SK-N-SH (cell line): ENCODE results near the gene LPCAT2. TPM values are rescaled to one million over a fixed set of nuclear protein-coding genes. Genes with fewer than 3 reads are reported as not detected.

ENCODE experiments used
- CTCF ChIA-PET: fragments of 300-600, 350-600 bp; formaldehyde crosslinking; extraction: SDS; loops from one replicate; lab custom pipeline; 2021; lab: Yijun Ruan, JAX
- POLR2A ChIA-PET: fragments of 350-600 bp; sonication (Branson Sonifier 250); formaldehyde crosslinking; extraction: SDS; loops from one replicate; lab custom pipeline; 2020; ENCODE audit warnings: antibody characterized with exemption, inconsistent platforms; lab: Yijun Ruan, JAX
- DNase-seq: peaks from one replicate; pipeline ENCODE4 v3.0.0; 2012
- H2AFZ ChIP-seq: fragments of 200-600 bp; sonication (generic); 2 replicates; pipeline ENCODE4 v1.8.1; 2016; ENCODE audit warnings: antibody characterized with exemption, mild to moderate bottlenecking, low read depth
- H3F3A ChIP-seq: fragments of 200-600 bp; sonication (generic); replicated peaks from 2 replicates; pipeline ENCODE3; 2016; ENCODE audit warnings: antibody characterized with exemption, mild to moderate bottlenecking; ENCODE audit not compliant: insufficient read depth
- H3K27ac ChIP-seq, 2 experiments: fragments of 200-500 bp in 1 of 2; fragments of 200-600 bp in 1 of 2; sonication (Bioruptor generic) in 1 of 2; sonication (generic), shearing (Covaris generic) in 1 of 2; 2 replicates each; pipeline versions ENCODE4 v1.5.1 to v1.6.1; 2014 to 2016; ENCODE audit warnings: low read depth in 2 of 2, inconsistent platforms in 1 of 2, low read length in 1 of 2, mild to moderate bottlenecking in 1 of 2, mixed read lengths in 1 of 2
- H3K27me3 ChIP-seq: fragments of 200-600 bp; sonication (generic), shearing (Covaris generic); 2 replicates; pipeline ENCODE4 v1.6.1; 2016; ENCODE audit warnings: mixed run types; ENCODE audit not compliant: insufficient read depth
- H3K36me3 ChIP-seq, 2 experiments: fragments of 200-500 bp in 1 of 2; fragments of 200-600 bp in 1 of 2; sonication (Bioruptor generic) in 1 of 2; sonication (generic) in 1 of 2; replicated peaks in 1 of 2; 2 replicates each; pipeline versions ENCODE3 to v1.5.1; 2014 to 2016; ENCODE audit warnings: low read length in 1 of 2, mild to moderate bottlenecking in 1 of 2; ENCODE audit not compliant: insufficient read depth in 2 of 2, control insufficient read depth in 1 of 2
- H3K4me1 ChIP-seq, 2 experiments: fragments of 200-500 bp in 1 of 2; fragments of 200-600 bp in 1 of 2; sonication (Bioruptor generic) in 1 of 2; sonication (generic), shearing (Covaris generic) in 1 of 2; 2 replicates each; pipeline versions ENCODE4 v1.5.1 to v1.6.1; 2014 to 2016; ENCODE audit warnings: low read depth in 1 of 2, low read length in 1 of 2, mixed run types in 1 of 2; ENCODE audit not compliant: insufficient read depth in 2 of 2, control insufficient read depth in 1 of 2
- H3K4me2 ChIP-seq: fragments of 200-600 bp; sonication (generic), shearing (Covaris generic); 2 replicates; pipeline ENCODE4 v1.6.1; 2017; ENCODE audit warnings: mixed run types
- H3K4me3 ChIP-seq, 2 experiments: fragments of 200-500 bp in 1 of 2; fragments of 200-600 bp in 1 of 2; sonication (Bioruptor generic) in 1 of 2; sonication (generic), shearing (Covaris generic) in 1 of 2; 2 replicates each; pipeline versions ENCODE4 v1.5.1 to v1.8.1; 2014 to 2016; ENCODE audit warnings: low read depth in 2 of 2, inconsistent platforms in 1 of 2, low read length in 1 of 2, mild to moderate bottlenecking in 1 of 2, mixed read lengths in 1 of 2, moderate library complexity in 1 of 2
- H3K79me2 ChIP-seq: fragments of 200-600 bp; sonication (generic); 2 replicates; pipeline ENCODE4 v1.8.1; 2017; ENCODE audit warnings: mild to moderate bottlenecking; ENCODE audit not compliant: insufficient read depth
- H3K9ac ChIP-seq: fragments of 200-600 bp; sonication (generic); 2 replicates; pipeline ENCODE4 v1.6.1; 2017; ENCODE audit warnings: mixed run types
- H3K9me2 ChIP-seq: fragments of 200-600 bp; sonication (generic); 2 replicates; pipeline ENCODE4 v1.6.1; 2017; ENCODE audit warnings: mixed run types
- H3K9me3 ChIP-seq: fragments of 200-600 bp; sonication (generic); 2 replicates; pipeline ENCODE4 v1.6.1; 2017; ENCODE audit warnings: mixed run types, mild to moderate bottlenecking, moderate library complexity
- H4K20me1 ChIP-seq: fragments of 200-600 bp; sonication (generic); 2 replicates; pipeline ENCODE4 v1.6.1; 2017; ENCODE audit warnings: mild to moderate bottlenecking, mixed run types; ENCODE audit not compliant: insufficient read depth
- CHD2 ChIP-seq: fragments of 150-350 bp; IDR thresholded peaks from 2 replicates; pipeline ENCODE4 v1.6.1; 2018; ENCODE audit warnings: low read length; ENCODE audit not compliant: partially characterized antibody
- ELF1 ChIP-seq: IDR thresholded peaks from 2 replicates; pipeline ENCODE4 v1.4.0; 2012
- EP300 ChIP-seq, 2 experiments: IDR thresholded peaks; 2 replicates each; pipeline versions ENCODE4 v1.4.0 to v1.6.1; 2012; ENCODE audit warnings: borderline replicate concordance in 1 of 2, low read depth in 1 of 2, low read length in 1 of 2
- EZH2phosphoT487 ChIP-seq: fragments of 200-600 bp; sonication (generic); IDR thresholded peaks from 2 replicates; pipeline ENCODE4 v1.6.1; 2017; ENCODE audit warnings: low read depth, mixed run types, mild to moderate bottlenecking, antibody characterized with exemption, moderate library complexity, borderline replicate concordance
- FOSL2 ChIP-seq: IDR thresholded peaks from 2 replicates; pipeline ENCODE4 v1.4.0; 2012; ENCODE audit warnings: low read depth, mild to moderate bottlenecking, moderate library complexity, borderline replicate concordance
- FOXJ3 ChIP-seq: sonication (generic); formaldehyde crosslinking; IDR thresholded peaks from 2 replicates; pipeline ENCODE4 v1.5.1; 2020; ENCODE audit warnings: mild to moderate bottlenecking, missing genetic modification reagents
- FOXM1 ChIP-seq: IDR thresholded peaks from 2 replicates; pipeline ENCODE4 v1.4.0; 2012; ENCODE audit warnings: low read depth, mild to moderate bottlenecking
- POLR2AphosphoS5 ChIP-seq: IDR thresholded peaks from 2 replicates; pipeline ENCODE4 v1.6.1; 2012; ENCODE audit warnings: low read depth, low read length
- RCOR1 ChIP-seq: fragments of 150-350 bp; IDR thresholded peaks from 2 replicates; pipeline ENCODE4 v1.6.1; 2017; ENCODE audit warnings: antibody characterized with exemption, low read length
- RFX5 ChIP-seq: IDR thresholded peaks from 2 replicates; pipeline ENCODE4 v1.6.1; 2012; ENCODE audit warnings: mild to moderate bottlenecking, improper control_type of control experiment, low read length
- SIN3A ChIP-seq: IDR thresholded peaks from 2 replicates; pipeline ENCODE4 v1.6.1; 2012; ENCODE audit warnings: low read depth, mild to moderate bottlenecking, low read length, moderate library complexity, borderline replicate concordance
- TAF1 ChIP-seq: IDR thresholded peaks from 2 replicates; pipeline ENCODE4 v1.6.1; 2012; ENCODE audit warnings: low read depth, mild to moderate bottlenecking, low read length, moderate library complexity, borderline replicate concordance
- WGBS: methylation state at CpG from one replicate; pipeline ENCODE4 v1.1.6; 2017; ENCODE audit warnings: low lambda C conversion rate; 5-methylcytosine and 5-hydroxymethylcytosine counted together
- polyA plus RNA-seq, 3 experiments: library from polyadenylated mRNA; depleted of rRNA; stranded (reverse); fragments of >200 nt; gene quantifications; 2 replicates each; pipeline ENCODE4 v1.2.3, GENCODE V29; 2012
- TF ChIP-seq, protein P1 (sequence below): fragments of 150-350 bp; IDR thresholded peaks from 2 replicates; pipeline ENCODE4 v1.6.1; 2016; ENCODE audit warnings: mild to moderate bottlenecking, low read depth, low read length
- TF ChIP-seq, protein P2 (sequence below): IDR thresholded peaks from 2 replicates; pipeline ENCODE4; 2012
- TF ChIP-seq, protein P3 (sequence below): IDR thresholded peaks from 2 replicates; pipeline ENCODE4 v1.4.0; 2012; ENCODE audit warnings: low read depth, borderline replicate concordance

LPCAT2 gene
- polyA plus RNA-seq, 1 of the 3 experiments (the other 2 are of a cell fraction): 9.1 TPM

DNA sequence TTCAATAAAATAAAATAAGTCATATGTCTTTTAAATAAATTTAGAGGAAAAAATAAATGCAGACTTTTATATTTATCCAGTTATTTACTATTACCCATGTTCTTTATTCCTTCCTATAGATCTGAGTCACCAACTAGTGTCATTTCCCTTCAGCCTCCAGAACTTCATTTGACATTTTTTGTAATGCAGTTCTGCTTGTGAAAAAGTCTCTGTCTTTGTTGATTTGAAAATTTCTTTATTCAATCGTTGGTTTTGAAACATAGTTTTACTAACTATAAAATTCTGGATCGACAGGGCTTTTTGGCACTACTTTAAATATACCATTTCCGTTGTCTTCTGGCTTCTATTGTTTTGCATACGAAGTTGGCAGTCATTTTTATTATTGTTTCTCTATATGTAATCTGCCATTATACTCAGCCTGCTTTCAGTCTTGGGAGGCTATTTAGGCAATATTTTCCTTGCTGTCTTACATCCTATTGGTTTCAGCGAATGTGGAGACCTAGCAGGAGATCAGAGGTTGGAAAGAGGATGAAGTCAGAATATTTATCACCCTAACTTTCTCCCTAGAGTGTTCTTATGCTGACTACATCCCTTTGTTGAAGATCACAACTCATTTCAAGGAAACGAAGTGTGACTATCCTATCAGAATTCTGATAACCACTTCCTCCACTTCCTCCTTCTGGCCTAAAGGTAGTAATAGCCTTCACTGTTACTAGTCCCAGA, 104.9 kb downstream of the LPCAT2 start:
- H4K20me1 ChIP-seq: no peaks in the 10 kb centered on the region
- TF ChIP-seq FOXM1 (no peak), CHD2 (no peak), EP300 (IDR thresholded peaks at IDR 0.05; ENCODE audit: borderline replicate concordance in 1 of 2, low read depth in 1 of 2, low read length in 1 of 2) (no peak), FOSL2 (no peak), ELF1 (no peak), SIN3A (no peak), RCOR1 (no peak), TAF1 (no peak), POLR2AphosphoS5 (no peak), FOXJ3 (CRISPR knock-in tag) (no peak), RFX5 (no peak), EZH2phosphoT487 (no peak)
- TF ChIP-seq, protein P1, sequence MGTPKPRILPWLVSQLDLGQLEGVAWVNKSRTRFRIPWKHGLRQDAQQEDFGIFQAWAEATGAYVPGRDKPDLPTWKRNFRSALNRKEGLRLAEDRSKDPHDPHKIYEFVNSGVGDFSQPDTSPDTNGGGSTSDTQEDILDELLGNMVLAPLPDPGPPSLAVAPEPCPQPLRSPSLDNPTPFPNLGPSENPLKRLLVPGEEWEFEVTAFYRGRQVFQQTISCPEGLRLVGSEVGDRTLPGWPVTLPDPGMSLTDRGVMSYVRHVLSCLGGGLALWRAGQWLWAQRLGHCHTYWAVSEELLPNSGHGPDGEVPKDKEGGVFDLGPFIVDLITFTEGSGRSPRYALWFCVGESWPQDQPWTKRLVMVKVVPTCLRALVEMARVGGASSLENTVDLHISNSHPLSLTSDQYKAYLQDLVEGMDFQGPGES: no peak
- TF ChIP-seq, protein P2, sequence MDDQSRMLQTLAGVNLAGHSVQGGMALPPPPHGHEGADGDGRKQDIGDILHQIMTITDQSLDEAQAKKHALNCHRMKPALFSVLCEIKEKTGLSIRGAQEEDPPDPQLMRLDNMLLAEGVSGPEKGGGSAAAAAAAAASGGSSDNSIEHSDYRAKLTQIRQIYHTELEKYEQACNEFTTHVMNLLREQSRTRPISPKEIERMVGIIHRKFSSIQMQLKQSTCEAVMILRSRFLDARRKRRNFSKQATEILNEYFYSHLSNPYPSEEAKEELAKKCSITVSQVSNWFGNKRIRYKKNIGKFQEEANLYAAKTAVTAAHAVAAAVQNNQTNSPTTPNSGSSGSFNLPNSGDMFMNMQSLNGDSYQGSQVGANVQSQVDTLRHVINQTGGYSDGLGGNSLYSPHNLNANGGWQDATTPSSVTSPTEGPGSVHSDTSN: no peak
- TF ChIP-seq, protein P3, sequence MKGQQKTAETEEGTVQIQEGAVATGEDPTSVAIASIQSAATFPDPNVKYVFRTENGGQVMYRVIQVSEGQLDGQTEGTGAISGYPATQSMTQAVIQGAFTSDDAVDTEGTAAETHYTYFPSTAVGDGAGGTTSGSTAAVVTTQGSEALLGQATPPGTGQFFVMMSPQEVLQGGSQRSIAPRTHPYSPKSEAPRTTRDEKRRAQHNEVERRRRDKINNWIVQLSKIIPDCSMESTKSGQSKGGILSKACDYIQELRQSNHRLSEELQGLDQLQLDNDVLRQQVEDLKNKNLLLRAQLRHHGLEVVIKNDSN: no peak
- no peak overlapping the region for H3K27ac ChIP-seq
- H3K4me1 ChIP-seq: no peaks in the 10 kb centered on the region; a peak in 2 of 4 replicates
- 0 out of 2 replicates have a peak, but pooled peaks cover 2% of the 10 kb centered on the region for H3K9me2 ChIP-seq
- no peak overlapping the region for H3K4me2 ChIP-seq
- CTCF ChIA-PET: no interaction called here
- no peaks in the 10 kb centered on the region for H3K27me3 ChIP-seq
- H3K9me3 ChIP-seq: no peaks in the 10 kb centered on the region
- POLR2A ChIA-PET: no interaction called here
- WGBS: 25% methylated on average over 6 of the region's 6 CpGs
- H3K9ac ChIP-seq: no peak overlapping the region
- no peak overlapping the region for H3K4me3 ChIP-seq
- H3K36me3 ChIP-seq: no peaks in the 10 kb centered on the region
- H3F3A ChIP-seq: no peaks in the 10 kb centered on the region
- no peaks in the 10 kb centered on the region for H3K79me2 ChIP-seq
- H2AFZ ChIP-seq: no peak overlapping the region
- no peak for DNase-seq
